HCT116 (cell line): ENCODE data around the gene DLG2. TPM values are rescaled to one million over a fixed set of nuclear protein-coding genes. Genes with fewer than 3 reads are reported as not detected.

Experiments
- ATAC-seq: fragments of 200-7000 bp; cut with Tn5 transposase; 2 replicates; pipeline ENCODE4 v1.9.1; 2020; ENCODE audit warnings: mild to moderate bottlenecking, moderate library complexity
- BruUV-seq: library from RNA; stranded (reverse); fragments of 400-500 nt; replicated peaks from 2 replicates; lab custom pipeline; 2021; lab: Mats Ljungman, UMichigan
- CTCF ChIA-PET: fragments of 300-600 bp; sonication (Branson Sonifier 250); formaldehyde crosslinking; loops from one replicate; lab custom pipeline; 2021; ENCODE audit warnings: antibody characterized with exemption; lab: Charles Lee
- POLR2A ChIA-PET: fragments of 300-600, 350-600 bp; sonication (Branson Sonifier 250); formaldehyde crosslinking; loops from one replicate; lab custom pipeline; 2021; ENCODE audit warnings: antibody characterized with exemption; lab: Charles Lee
- RAD21 ChIA-PET, 2 experiments: fragments of 300-600 bp; sonication (Branson Sonifier 250); formaldehyde crosslinking; loops; one replicate each; lab custom pipeline; 2023; ENCODE audit warnings: low total read pairs in 2 of 2; ENCODE audit not compliant: uncharacterized antibody in 2 of 2, unreplicated experiment in 2 of 2, low non-redundant PET in 1 of 2; lab: Charles Lee
- DNase-seq: peaks from one replicate; pipeline ENCODE4 v3.0.0-alpha.2; 2010; ENCODE audit warnings: low read depth, low spot score
- H2AFZ ChIP-seq: fragments of 200-600 bp; shearing (Covaris generic), sonication (generic); 2 replicates; pipeline ENCODE4 v1.6.1; 2017; ENCODE audit warnings: low read depth, mixed run types, mixed read lengths, antibody characterized with exemption, low read length; ENCODE audit not compliant: poor library complexity, severe bottlenecking
- H3K27ac ChIP-seq: 2 replicates; pipeline ENCODE4 v1.5.1; 2012; ENCODE audit warnings: low read depth, low read length
- H3K27me3 ChIP-seq: fragments of 200-600 bp; sonication (generic); 2 replicates; pipeline ENCODE4 v1.6.1; 2016; ENCODE audit warnings: mixed run types, low read length, mixed read lengths; ENCODE audit not compliant: insufficient read depth
- H3K36me3 ChIP-seq, 2 experiments: fragments of 200-500 bp in 1 of 2; fragments of 200-600 bp in 1 of 2; sonication (Bioruptor generic) in 1 of 2; sonication (generic) in 1 of 2; 2 replicates each; pipeline versions ENCODE4 v1.5.1 to v1.6.1; 2014 to 2016; ENCODE audit warnings: low read length in 2 of 2, inconsistent platforms in 1 of 2, mixed read lengths in 1 of 2, mixed run types in 1 of 2; ENCODE audit not compliant: insufficient read depth in 2 of 2, control insufficient read depth in 1 of 2
- H3K4me1 ChIP-seq, 2 experiments: fragments of 200-600 bp in 1 of 2; sonication (generic) in 1 of 2; 2 replicates each; pipeline versions ENCODE4 v1.5.1 to v1.6.1; 2012 to 2017; ENCODE audit warnings: low read length in 2 of 2, inconsistent platforms in 1 of 2, mild to moderate bottlenecking in 1 of 2, mixed read lengths in 1 of 2, mixed run types in 1 of 2, moderate library complexity in 1 of 2; ENCODE audit not compliant: insufficient read depth in 2 of 2, control insufficient read depth in 1 of 2
- H3K4me2 ChIP-seq: fragments of 200-600 bp; sonication (generic); 2 replicates; pipeline ENCODE4 v1.6.1; 2017; ENCODE audit warnings: mixed run types, low read length, mixed read lengths
- H3K4me3 ChIP-seq, 2 experiments: fragments of 200-600 bp in 1 of 2; sonication (generic) in 1 of 2; replicated peaks in 1 of 2; 2 replicates each; pipeline ENCODE4 v1.5.1; 2011 to 2016; ENCODE audit warnings: low read length in 2 of 2, control low read depth in 1 of 2, low read depth in 1 of 2, mild to moderate bottlenecking in 1 of 2, mixed read lengths in 1 of 2, mixed run types in 1 of 2
- H3K79me2 ChIP-seq: fragments of 200-600 bp; sonication (generic); 2 replicates; pipeline ENCODE4 v1.6.1; 2017; ENCODE audit warnings: mild to moderate bottlenecking, mixed run types, low read length, moderate library complexity, mixed read lengths; ENCODE audit not compliant: insufficient read depth
- H3K9ac ChIP-seq: fragments of 200-600 bp; sonication (generic); 2 replicates; pipeline ENCODE4 v1.6.1; 2016; ENCODE audit warnings: low read length, mixed read lengths
- H3K9me2 ChIP-seq: fragments of 200-600 bp; sonication (generic), shearing (Covaris generic); 2 replicates; pipeline ENCODE4 v1.6.1; 2017; ENCODE audit warnings: mixed run types, mild to moderate bottlenecking, moderate library complexity; ENCODE audit not compliant: insufficient read depth
- H3K9me3 ChIP-seq, 2 experiments: fragments of 200-500 bp in 1 of 2; fragments of 200-600 bp in 1 of 2; sonication (Bioruptor generic) in 1 of 2; sonication (generic) in 1 of 2; 2 replicates each; pipeline ENCODE4 v1.6.1; 2014 to 2017; ENCODE audit warnings: low read length in 2 of 2, mixed read lengths in 2 of 2, inconsistent platforms in 1 of 2, low read depth in 1 of 2, mild to moderate bottlenecking in 1 of 2, mixed run types in 1 of 2, moderate library complexity in 1 of 2; ENCODE audit not compliant: control insufficient read depth in 1 of 2, insufficient read depth in 1 of 2
- H4K20me1 ChIP-seq: fragments of 200-600 bp; sonication (generic), shearing (Covaris generic); 2 replicates; pipeline ENCODE4 v1.6.1; 2017; ENCODE audit warnings: mixed run types, mild to moderate bottlenecking, moderate library complexity; ENCODE audit not compliant: insufficient read depth
- FOSL1 ChIP-seq: IDR thresholded peaks from 2 replicates; pipeline ENCODE4 v1.6.1; 2012; ENCODE audit warnings: low read depth
- RAD21 ChIP-seq: IDR thresholded peaks from 2 replicates; pipeline ENCODE4 v1.6.1; 2012; ENCODE audit warnings: low read depth, mild to moderate bottlenecking
- SIN3A ChIP-seq: IDR thresholded peaks from 2 replicates; pipeline ENCODE4 v1.6.1; 2012; ENCODE audit warnings: low read depth
- intact Hi-C: fragments of 100-400 bp; cut with micrococcal nuclease; formaldehyde crosslinking; loops from 2 replicates; pipeline ENCODE4 v1.10.0; 2022
- total RNA-seq: library from RNA; stranded (reverse); gene quantifications from one replicate; pipeline ENCODE4 v1.2.1, GENCODE V29; 2021; ENCODE audit not compliant: unreplicated experiment
- TF ChIP-seq, protein P1 (sequence below), 3 experiments: fragments of 200-600 bp in 1 of 3; sonication (generic) in 1 of 3; IDR thresholded peaks in 2 of 3; conservative IDR thresholded peaks in 1 of 3; 2 replicates each; pipeline ENCODE4 v1.5.1; 2012 to 2017; ENCODE audit warnings: low read depth in 2 of 3, low read length in 2 of 3, antibody characterized with exemption in 1 of 3, borderline replicate concordance in 1 of 3, control low read depth in 1 of 3, mild to moderate bottlenecking in 1 of 3, mixed read lengths in 1 of 3, mixed run types in 1 of 3, moderate library complexity in 1 of 3; ENCODE audit not compliant: insufficient read depth in 1 of 3

DLG2 gene
- total RNA-seq, 1 experiment from 2014 or later = 2.4 TPM

DNA sequence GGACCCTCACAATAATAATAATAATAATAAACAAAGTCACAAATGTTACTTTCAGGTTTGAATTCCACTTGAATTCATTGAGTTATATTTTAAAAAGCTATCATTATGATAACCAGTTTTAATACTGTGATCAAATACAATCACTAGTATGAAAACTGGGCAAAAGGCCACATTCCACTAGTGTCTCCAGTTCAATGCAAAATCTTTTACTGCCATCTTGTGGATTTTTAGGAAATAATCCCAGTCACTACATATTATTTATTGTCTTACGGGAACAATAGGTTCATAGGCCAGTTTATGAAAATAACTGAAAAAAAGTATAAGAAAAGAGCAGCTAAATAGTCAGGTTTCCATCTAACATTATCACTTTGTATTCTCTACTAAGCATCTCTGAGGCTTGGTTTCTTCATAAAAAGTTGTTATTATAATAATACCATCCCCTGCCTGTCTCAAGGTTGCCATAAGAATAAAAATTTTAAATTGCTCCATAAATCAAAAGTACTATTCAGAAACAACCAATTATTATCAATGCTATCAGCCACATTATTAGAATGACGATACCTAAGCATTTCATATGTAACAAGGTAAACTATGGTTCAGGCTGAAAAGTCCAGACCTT is 1807.1 kb downstream of the DLG2 start:
- intact Hi-C loops = loop anchor here (1.0 to 10.0 kb wide), 7 partner anchors 527 to 1103 kb away; no protein-coding TSS in a partner anchor
- no peak overlapping the region for H3K27ac ChIP-seq
- CTCF ChIA-PET = interaction anchor here (0.7 to 6.0 kb wide), 10 partner anchors 8 to 1102 kb away, joined by 3 to 31 read pairs (median 3); partner anchors contain the start of gene PRCP
- peaks cover 16% of the 10 kb centered on the region for H3K27me3 ChIP-seq
- TF ChIP-seq, protein P1, sequence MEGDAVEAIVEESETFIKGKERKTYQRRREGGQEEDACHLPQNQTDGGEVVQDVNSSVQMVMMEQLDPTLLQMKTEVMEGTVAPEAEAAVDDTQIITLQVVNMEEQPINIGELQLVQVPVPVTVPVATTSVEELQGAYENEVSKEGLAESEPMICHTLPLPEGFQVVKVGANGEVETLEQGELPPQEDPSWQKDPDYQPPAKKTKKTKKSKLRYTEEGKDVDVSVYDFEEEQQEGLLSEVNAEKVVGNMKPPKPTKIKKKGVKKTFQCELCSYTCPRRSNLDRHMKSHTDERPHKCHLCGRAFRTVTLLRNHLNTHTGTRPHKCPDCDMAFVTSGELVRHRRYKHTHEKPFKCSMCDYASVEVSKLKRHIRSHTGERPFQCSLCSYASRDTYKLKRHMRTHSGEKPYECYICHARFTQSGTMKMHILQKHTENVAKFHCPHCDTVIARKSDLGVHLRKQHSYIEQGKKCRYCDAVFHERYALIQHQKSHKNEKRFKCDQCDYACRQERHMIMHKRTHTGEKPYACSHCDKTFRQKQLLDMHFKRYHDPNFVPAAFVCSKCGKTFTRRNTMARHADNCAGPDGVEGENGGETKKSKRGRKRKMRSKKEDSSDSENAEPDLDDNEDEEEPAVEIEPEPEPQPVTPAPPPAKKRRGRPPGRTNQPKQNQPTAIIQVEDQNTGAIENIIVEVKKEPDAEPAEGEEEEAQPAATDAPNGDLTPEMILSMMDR (IDR thresholded peaks at IDR 0.05 in 2 of 3, conservative IDR thresholded peaks at IDR 0.05 in 1 of 3; ENCODE audit: borderline replicate concordance in 1 of 3, insufficient read depth in 1 of 3, low read depth in 2 of 3, low read length in 2 of 3) = peak in 2 of 3 experiments; percentile 58 to 66; a peak in 4 of 6 replicates
- TF ChIP-seq RAD21 (peak; percentile 79), FOSL1 (no peak)
- TF ChIP-seq, all 23 proteins: peak for 2
- no TSS peak for BruUV-seq
- POLR2A ChIA-PET = no interaction called here
- DNase-seq (peak; percentile 35), ATAC-seq (peak; percentile 63; the same call in 1 of the 2 replicates)
- RAD21 ChIA-PET = no interaction called here
- H3K4me2 ChIP-seq = no peak overlapping the region
- no peak overlapping the region for H2AFZ ChIP-seq
- H3K9me2 ChIP-seq = no peaks in the 10 kb centered on the region
- H4K20me1 ChIP-seq = no peaks in the 10 kb centered on the region
- H3K4me1 ChIP-seq = peaks cover 0 to 4% of the 10 kb centered on the region in 2 experiments; a peak in 1 of 4 replicates
- no peak overlapping the region for H3K4me3 ChIP-seq
- H3K79me2 ChIP-seq = no peaks in the 10 kb centered on the region
- no peak overlapping the region for H3K9ac ChIP-seq
- H3K9me3 ChIP-seq = no peaks in the 10 kb centered on the region
- H3K36me3 ChIP-seq = no peaks in the 10 kb centered on the region

DNA sequence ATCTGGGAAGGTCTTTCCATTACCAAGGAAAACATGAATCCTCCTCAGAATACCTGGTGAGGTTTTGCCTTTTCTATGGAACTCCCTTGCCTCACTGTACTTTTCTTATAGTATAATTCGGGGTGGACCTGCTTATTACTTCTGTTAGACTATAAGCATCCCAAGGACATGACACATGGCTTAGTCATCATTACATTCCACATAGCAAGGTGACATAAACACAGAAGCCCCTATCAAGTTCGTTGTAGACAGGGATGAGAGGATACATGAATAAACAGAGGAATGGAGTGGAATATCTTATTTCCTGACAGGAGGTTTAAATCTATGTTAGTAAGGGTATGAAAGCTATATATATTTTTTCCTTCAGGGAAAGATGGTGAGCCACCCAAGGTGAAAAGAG is 1808.8 kb downstream of the DLG2 start:
- H3K9me3 ChIP-seq = no peaks in the 10 kb centered on the region
- no peak overlapping the region for H2AFZ ChIP-seq
- H4K20me1 ChIP-seq = no peaks in the 10 kb centered on the region
- ATAC-seq (no peak), DNase-seq (no peak)
- H3K36me3 ChIP-seq = no peaks in the 10 kb centered on the region
- POLR2A ChIA-PET = no interaction called here
- TF ChIP-seq SIN3A (no peak), FOSL1 (0 out of 2 replicates have a peak, but pooled peaks have one; percentile 11)
- TF ChIP-seq, all 23 proteins: peak for 1
- ChIA-PET CTCF (interaction anchor here (1.3 to 6.0 kb wide), 3 partner anchors 10 to 526 kb away, joined by 4 to 31 read pairs (median 5); no protein-coding TSS in a partner anchor), RAD21 (interaction anchor here in 1 of 2 experiments (0.7 kb wide), 1 partner anchor 526 kb away, joined by 3 read pairs; no protein-coding TSS in a partner anchor)
- intact Hi-C loops = loop anchor here (5.0 kb wide), 1 partner anchor 576 kb away; no protein-coding TSS in a partner anchor
- no peak overlapping the region for H3K9ac ChIP-seq
- no TSS peak for BruUV-seq
- no peak overlapping the region for H3K27ac ChIP-seq
- no peak overlapping the region for H3K4me2 ChIP-seq
- no peak overlapping the region for H3K4me3 ChIP-seq
- peaks cover 26% of the 10 kb centered on the region for H3K27me3 ChIP-seq
- H3K4me1 ChIP-seq = peaks cover 0 to 4% of the 10 kb centered on the region in 2 experiments; a peak in 1 of 4 replicates
- no peaks in the 10 kb centered on the region for H3K79me2 ChIP-seq
- no peaks in the 10 kb centered on the region for H3K9me2 ChIP-seq
